Osteoblast (primary cell): ENCODE results near the gene BCL3. TPM values are rescaled to one million over a fixed set of nuclear protein-coding genes. Genes with fewer than 3 reads are reported as not detected.

ENCODE experiments used
- DNase-seq: peaks from one replicate; pipeline ENCODE4 v3.0.0; 2011; ENCODE audit warnings: low spot score, mixed read lengths; ENCODE audit not compliant: insufficient read length; ENCODE audit errors: missing footprints
- H2AFZ ChIP-seq: 2 replicates; pipeline ENCODE4 v1.6.0; 2011; ENCODE audit warnings: mild to moderate bottlenecking, low read length
- H3K27ac ChIP-seq: 2 replicates; pipeline ENCODE4 v1.5.1; 2011; ENCODE audit warnings: mild to moderate bottlenecking, low read depth, low read length, moderate library complexity
- H3K27me3 ChIP-seq: 2 replicates; pipeline ENCODE4 v1.6.0; 2012; ENCODE audit warnings: mild to moderate bottlenecking, control low read depth, inconsistent platforms, low read length, moderate library complexity; ENCODE audit not compliant: insufficient read depth
- H3K36me3 ChIP-seq: 2 replicates; pipeline ENCODE4 v1.5.1; 2011; ENCODE audit warnings: mild to moderate bottlenecking, low read length, control low read depth, moderate library complexity; ENCODE audit not compliant: insufficient read depth
- H3K4me1 ChIP-seq: 2 replicates; pipeline ENCODE4 v1.5.1; 2011; ENCODE audit warnings: mild to moderate bottlenecking, low read length, control low read depth, moderate library complexity; ENCODE audit not compliant: insufficient read depth
- H3K4me2 ChIP-seq: 2 replicates; pipeline ENCODE4 v1.6.0; 2011; ENCODE audit warnings: mild to moderate bottlenecking, low read length; ENCODE audit not compliant: insufficient read depth
- H3K4me3 ChIP-seq: fragments of 200-600 bp; sonication (generic); 3 replicates; pipeline ENCODE4 v1.5.1; 2012; ENCODE audit warnings: mild to moderate bottlenecking, low read length, inconsistent platforms; ENCODE audit not compliant: insufficient read depth
- H3K79me2 ChIP-seq: 2 replicates; pipeline ENCODE4 v1.6.0; 2012; ENCODE audit warnings: mild to moderate bottlenecking, low read length, control low read depth, inconsistent platforms; ENCODE audit not compliant: insufficient read depth
- H3K9me3 ChIP-seq: 2 replicates; pipeline ENCODE4 v1.5.1; 2011; ENCODE audit warnings: low read depth, low read length, control low read depth
- H4K20me1 ChIP-seq: 2 replicates; pipeline ENCODE4 v1.6.0; 2012; ENCODE audit warnings: mild to moderate bottlenecking, low read length, control low read depth; ENCODE audit not compliant: insufficient read depth
- total RNA-seq: library from RNA; depleted of rRNA; stranded (reverse); fragments of >200 nt; gene quantifications from 2 replicates; pipeline ENCODE4 v1.2.3, GENCODE V29; 2012
- TF ChIP-seq, protein P1 (sequence below): IDR thresholded peaks from 2 replicates; pipeline ENCODE4 v1.5.1; 2011; ENCODE audit warnings: mild to moderate bottlenecking, low read depth, low read length, moderate library complexity; ENCODE audit errors: extremely low read depth

The BCL3 gene
- total RNA-seq, 1 donor, result 7.2 TPM

GRCh38 chr19:44737238-44738071 lies 11.1 kb upstream of the BCL3 start:
- H3K4me3 ChIP-seq, result peak overlapping the region; percentile 6
- no peaks in the 10 kb centered on the region for H4K20me1 ChIP-seq
- H2AFZ ChIP-seq, result no peak overlapping the region
- peak; percentile 54 for DNase-seq
- no peaks in the 10 kb centered on the region for H3K79me2 ChIP-seq
- H3K36me3 ChIP-seq, result no peaks in the 10 kb centered on the region
- TF ChIP-seq, protein P1, sequence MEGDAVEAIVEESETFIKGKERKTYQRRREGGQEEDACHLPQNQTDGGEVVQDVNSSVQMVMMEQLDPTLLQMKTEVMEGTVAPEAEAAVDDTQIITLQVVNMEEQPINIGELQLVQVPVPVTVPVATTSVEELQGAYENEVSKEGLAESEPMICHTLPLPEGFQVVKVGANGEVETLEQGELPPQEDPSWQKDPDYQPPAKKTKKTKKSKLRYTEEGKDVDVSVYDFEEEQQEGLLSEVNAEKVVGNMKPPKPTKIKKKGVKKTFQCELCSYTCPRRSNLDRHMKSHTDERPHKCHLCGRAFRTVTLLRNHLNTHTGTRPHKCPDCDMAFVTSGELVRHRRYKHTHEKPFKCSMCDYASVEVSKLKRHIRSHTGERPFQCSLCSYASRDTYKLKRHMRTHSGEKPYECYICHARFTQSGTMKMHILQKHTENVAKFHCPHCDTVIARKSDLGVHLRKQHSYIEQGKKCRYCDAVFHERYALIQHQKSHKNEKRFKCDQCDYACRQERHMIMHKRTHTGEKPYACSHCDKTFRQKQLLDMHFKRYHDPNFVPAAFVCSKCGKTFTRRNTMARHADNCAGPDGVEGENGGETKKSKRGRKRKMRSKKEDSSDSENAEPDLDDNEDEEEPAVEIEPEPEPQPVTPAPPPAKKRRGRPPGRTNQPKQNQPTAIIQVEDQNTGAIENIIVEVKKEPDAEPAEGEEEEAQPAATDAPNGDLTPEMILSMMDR, result no peak
- peak overlapping the region; percentile 66 for H3K4me2 ChIP-seq
- peak overlapping the region; percentile 100 for H3K27ac ChIP-seq
- H3K4me1 ChIP-seq, result peaks cover 49% of the 10 kb centered on the region
- no peaks in the 10 kb centered on the region for H3K9me3 ChIP-seq
- no peaks in the 10 kb centered on the region for H3K27me3 ChIP-seq

DNA sequence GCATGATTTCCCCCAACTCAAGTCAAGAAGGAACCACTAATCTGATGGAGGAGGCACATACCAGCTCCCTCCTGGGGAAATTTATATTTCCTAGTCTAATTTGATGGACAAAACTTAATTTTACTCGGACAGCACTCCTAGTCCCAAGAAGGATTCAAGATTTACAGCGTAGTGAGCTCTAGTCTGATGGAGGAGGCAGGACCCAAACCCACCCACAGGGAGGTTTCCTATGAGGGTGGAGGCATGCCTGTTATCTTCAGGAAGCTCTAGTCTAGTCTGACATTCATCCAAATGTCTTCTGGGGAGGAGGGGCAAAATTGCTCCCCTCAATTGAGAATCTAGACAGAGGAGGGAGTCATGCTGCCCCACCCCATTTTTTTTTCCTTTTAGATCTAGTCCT lies 10.4 kb upstream of the BCL3 start:
- Histone ChIP-seq H4K20me1 (no peaks in the 10 kb centered on the region), H3K79me2 (no peaks in the 10 kb centered on the region), H3K4me2 (peak overlapping the region; percentile 66), H2AFZ (no peak overlapping the region), H3K4me1 (peaks cover 56% of the 10 kb centered on the region), H3K36me3 (no peaks in the 10 kb centered on the region), H3K27ac (peak overlapping the region; percentile 100), H3K4me3 (peak overlapping the region; percentile 23), H3K27me3 (no peaks in the 10 kb centered on the region), H3K9me3 (no peaks in the 10 kb centered on the region)
- no peak for DNase-seq
- TF ChIP-seq, protein P1, result no peak

GRCh38 chr19:44738603-44739558 lies 9.6 kb upstream of the BCL3 start:
- Histone ChIP-seq H4K20me1 (no peaks in the 10 kb centered on the region), H3K79me2 (no peaks in the 10 kb centered on the region), H3K36me3 (no peaks in the 10 kb centered on the region), H2AFZ (no peak overlapping the region), H3K9me3 (no peaks in the 10 kb centered on the region), H3K4me3 (no peak overlapping the region), H3K27me3 (no peaks in the 10 kb centered on the region), H3K4me2 (peak overlapping the region; percentile 66), H3K27ac (peak overlapping the region; percentile 100), H3K4me1 (peaks cover 56% of the 10 kb centered on the region)
- TF ChIP-seq, protein P1, result no peak
- no peak for DNase-seq

GRCh38 chr19:44740351-44740824 lies 8.1 kb upstream of the BCL3 start:
- Histone ChIP-seq H3K27me3 (no peaks in the 10 kb centered on the region), H3K36me3 (no peaks in the 10 kb centered on the region), H3K27ac (peak overlapping the region; percentile 97), H3K4me2 (no peak overlapping the region), H2AFZ (peak overlapping the region; percentile 31), H3K4me3 (no peak overlapping the region), H3K79me2 (no peaks in the 10 kb centered on the region), H3K4me1 (peaks cover 62% of the 10 kb centered on the region), H3K9me3 (no peaks in the 10 kb centered on the region), H4K20me1 (no peaks in the 10 kb centered on the region)
- no peak for DNase-seq
- TF ChIP-seq, protein P1, result no peak
